ENCODE results near the gene MBL2.

MBL2 gene

GRCh38 chr10:52771534-52772445 lies 794 bp downstream of the MBL2 start:
- DNase-seq (ENCODE audit: low spot score): no peak

GRCh38 chr10:52770904-52771303 lies 1.7 kb downstream of the MBL2 start:
- DNase-seq (ENCODE audit: low spot score): no peak

GRCh38 chr10:52769966-52770365 lies 2.6 kb downstream of the MBL2 start:
- no peak for DNase-seq (ENCODE audit: low spot score)

GRCh38 chr10:52768001-52768532 lies 4.5 kb downstream of the MBL2 start:
- DNase-seq (ENCODE audit: low spot score): no peak

- no peak for DNase-seq (ENCODE audit: low spot score)
These were observed 10.5 kb downstream of the MBL2 start for GRCh38 chr10:52762088-52762487.

GRCh38 chr10:52759154-52759553 lies 13.4 kb downstream of the MBL2 start:
- DNase-seq (ENCODE audit: low spot score): no peak

- DNase-seq (ENCODE audit: low spot score): no peak
These were observed 14.2 kb downstream of the MBL2 start for GRCh38 chr10:52758406-52758805.

GRCh38 chr10:52757773-52758172 lies 14.8 kb downstream of the MBL2 start:
- no peak for DNase-seq (ENCODE audit: low spot score)

- DNase-seq (ENCODE audit: low spot score): no peak
These were observed 15.6 kb downstream of the MBL2 start for GRCh38 chr10:52756966-52757365.

GRCh38 chr10:52756295-52756694 lies 16.3 kb downstream of the MBL2 start:
- no peak for DNase-seq (ENCODE audit: low spot score)

GRCh38 chr10:52755297-52756062 lies 17.1 kb downstream of the MBL2 start:
- no peak for DNase-seq (ENCODE audit: low spot score)

GRCh38 chr10:52752801-52753445 lies 19.7 kb downstream of the MBL2 start:
- no peak for DNase-seq (ENCODE audit: low spot score)

GRCh38 chr10:52752261-52752660 lies 20.3 kb downstream of the MBL2 start:
- no peak for DNase-seq (ENCODE audit: low spot score)

GRCh38 chr10:52751337-52751736 lies 21.2 kb downstream of the MBL2 start:
- no peak for DNase-seq (ENCODE audit: low spot score)

- no peak for DNase-seq (ENCODE audit: low spot score)
These were observed 22.0 kb downstream of the MBL2 start for GRCh38 chr10:52750629-52751028.

- no peak for DNase-seq (ENCODE audit: low spot score)
These were observed 24.9 kb downstream of the MBL2 start for GRCh38 chr10:52747694-52748093.

- DNase-seq (ENCODE audit: low spot score): no peak
These were observed 26.4 kb downstream of the MBL2 start for GRCh38 chr10:52746169-52746568.

- DNase-seq (ENCODE audit: low spot score): no peak
These were observed 28.4 kb downstream of the MBL2 start for GRCh38 chr10:52744057-52744805.

GRCh38 chr10:52742731-52743130 lies 29.9 kb downstream of the MBL2 start:
- DNase-seq (ENCODE audit: low spot score): no peak

- DNase-seq (ENCODE audit: low spot score): no peak
These were observed 30.7 kb downstream of the MBL2 start for GRCh38 chr10:52741851-52742250.

- DNase-seq (ENCODE audit: low spot score): no peak
These were observed 31.5 kb downstream of the MBL2 start for GRCh38 chr10:52740913-52741675.

All from CD4-positive, alpha-beta T cell treated with Interleukin-6 at 100 ng/mL for 8 hours (primary cell).